Coronary artery (tissue), 2 donors: ENCODE results near the gene GPR55.

Experiments used
- DNase-seq: peaks from one replicate; pipeline ENCODE4 v3.0.0-alpha.2; 2017; ENCODE audit warnings: low spot score
- H3K27ac ChIP-seq, 2 donors: fragments of 200-600 bp; sonication (generic); one replicate each; pipeline ENCODE4 v1.5.1; 2016 to 2019
- H3K4me3 ChIP-seq: fragments of 200-600 bp; sonication (generic); 2 replicates; pipeline ENCODE4 v1.5.1; 2016; ENCODE audit warnings: mild to moderate bottlenecking, moderate library complexity
- CTCF ChIP-seq: fragments of 200-600 bp; sonication (generic); IDR thresholded peaks from one replicate; pipeline ENCODE4 v1.5.1; 2019; ENCODE audit warnings: antibody characterized with exemption

Gene GPR55

GRCh38 chr2:230898713-230899091 is 26.3 kb downstream of the GPR55 start:
- H3K4me3 ChIP-seq, result no peak overlapping the region
- H3K27ac ChIP-seq, result no peak overlapping the region
- TF ChIP-seq CTCF, result no peak
- DNase-seq, result no peak

- DNase-seq, result peak; percentile 54
- Histone ChIP-seq H3K27ac (no peak overlapping the region), H3K4me3 (no peak overlapping the region)
- TF ChIP-seq CTCF, result no peak
Observed at GRCh38 chr2:230898016-230898712, 26.9 kb downstream of the GPR55 start.

- no peak for TF ChIP-seq CTCF
- Histone ChIP-seq H3K27ac (no peak overlapping the region), H3K4me3 (no peak overlapping the region)
- DNase-seq, result no peak
Observed at GRCh38 chr2:230896346-230897115, 28.5 kb downstream of the GPR55 start.

- peak; percentile 55 for DNase-seq
- TF ChIP-seq CTCF, result no peak
- Histone ChIP-seq H3K27ac (no peak overlapping the region), H3K4me3 (no peak overlapping the region)
Observed at GRCh38 chr2:230895536-230896345, 29.3 kb downstream of the GPR55 start.

GRCh38 chr2:230893841-230894781 is 30.9 kb downstream of the GPR55 start:
- Histone ChIP-seq H3K27ac (no peak overlapping the region), H3K4me3 (no peak overlapping the region)
- no peak for TF ChIP-seq CTCF
- peak; percentile 60 for DNase-seq

DNA sequence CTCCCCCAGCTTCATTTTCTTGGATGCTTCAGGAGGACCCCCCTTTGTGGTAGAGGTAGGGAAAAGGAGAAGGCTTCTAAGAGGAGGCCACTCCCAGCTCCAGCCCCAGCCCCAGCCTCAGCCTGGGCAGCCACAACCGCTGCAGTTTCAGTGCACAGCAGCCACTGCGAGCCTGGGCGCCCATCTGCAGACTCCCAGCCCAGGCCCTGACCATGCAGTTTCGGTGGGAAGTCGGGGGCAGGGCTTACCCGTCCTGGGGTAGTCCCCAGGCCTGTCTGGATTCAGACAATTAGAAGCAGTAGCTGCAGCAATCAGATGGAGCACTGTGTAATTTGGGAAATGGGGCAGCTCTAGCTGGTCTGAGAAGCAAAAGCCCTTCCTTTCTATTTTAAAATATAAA is 31.7 kb downstream of the GPR55 start:
- H3K4me3 ChIP-seq, result no peak overlapping the region
- no peak overlapping the region for H3K27ac ChIP-seq
- TF ChIP-seq CTCF, result no peak
- DNase-seq, result no peak
